NCI-H526 treated with DMSO at 0.1 percent for 48 hours (cell line): ENCODE data around the gene AGBL4.
A peak's percentile ranks its signal among the peaks of the same experiment; 100 is the strongest.

Experiments
- DNase-seq: peaks from one replicate; lab custom pipeline; 2025; lab: John Stamatoyannopoulos, UW

The AGBL4 gene

DNA sequence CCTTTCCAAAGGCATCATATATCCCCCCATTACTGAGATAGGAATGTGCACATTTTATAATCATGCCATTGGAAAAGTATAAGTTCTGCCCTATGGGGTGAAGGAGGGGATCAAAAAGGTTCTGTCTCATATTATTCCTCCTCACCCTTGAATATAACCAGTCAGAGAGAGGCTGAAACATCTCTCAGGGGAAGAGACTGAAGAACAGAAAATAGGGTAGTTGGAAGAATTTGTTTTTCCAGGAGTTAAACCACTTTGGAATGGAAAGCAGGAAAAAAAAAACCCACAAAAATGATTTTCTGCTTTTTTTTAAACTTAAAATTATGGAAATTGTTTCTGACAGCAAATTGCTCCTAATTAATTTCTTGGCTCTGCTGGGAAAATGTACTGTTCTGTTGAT, 1194.3 kb downstream of the AGBL4 start:
- no peak for DNase-seq

- DNase-seq: no peak
These were observed 1200.6 kb downstream of the AGBL4 start for GRCh38 chr1:48823168-48823567.

GRCh38 chr1:48820491-48820890, 1203.3 kb downstream of the AGBL4 start:
- no peak for DNase-seq

- DNase-seq: peak; percentile 3
These were observed 1206.1 kb downstream of the AGBL4 start for GRCh38 chr1:48817505-48818114.

DNA sequence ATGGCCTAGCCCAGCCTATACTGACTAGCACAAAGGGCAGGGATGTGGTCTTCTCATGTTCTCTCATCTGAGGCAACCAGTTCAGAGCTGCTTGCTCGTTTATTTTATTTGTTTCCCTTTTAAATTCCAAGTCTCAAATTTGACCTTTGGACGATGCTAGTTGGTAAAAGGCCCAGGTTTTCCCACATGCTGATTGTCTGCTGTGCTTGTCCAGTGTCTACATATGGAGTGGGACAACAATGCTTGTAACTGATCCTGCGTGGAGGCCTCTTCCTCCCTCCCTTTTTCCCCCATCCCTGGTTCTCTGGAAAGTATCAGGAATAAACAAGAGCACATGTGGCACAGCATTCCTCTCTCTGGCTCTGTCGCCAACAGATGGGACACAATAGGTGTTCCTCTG, 1213.0 kb downstream of the AGBL4 start:
- DNase-seq: no peak

GRCh38 chr1:48808496-48808895, 1215.3 kb downstream of the AGBL4 start:
- no peak for DNase-seq

- DNase-seq: no peak
These were observed 1216.0 kb downstream of the AGBL4 start for GRCh38 chr1:48807554-48808260.

DNA sequence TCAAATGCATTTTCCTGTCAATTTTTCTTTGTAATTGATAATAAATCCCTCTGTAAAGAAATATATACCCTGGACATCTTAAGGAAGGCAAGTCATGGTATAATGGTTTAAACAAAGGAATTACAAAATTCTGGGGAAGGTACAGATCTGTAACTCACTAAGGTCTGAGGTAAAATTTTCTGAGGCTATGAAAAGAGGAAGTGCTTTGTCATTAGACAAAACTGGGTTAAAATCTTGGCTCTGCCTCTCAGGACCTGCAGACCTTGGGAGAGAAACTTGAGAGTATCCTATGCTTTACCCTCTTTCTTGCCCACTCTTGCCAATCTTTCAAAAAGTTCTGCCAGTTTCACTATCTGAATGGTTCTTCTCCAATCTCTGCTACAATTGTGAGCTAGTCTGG, 1220.3 kb downstream of the AGBL4 start:
- no peak for DNase-seq

DNA sequence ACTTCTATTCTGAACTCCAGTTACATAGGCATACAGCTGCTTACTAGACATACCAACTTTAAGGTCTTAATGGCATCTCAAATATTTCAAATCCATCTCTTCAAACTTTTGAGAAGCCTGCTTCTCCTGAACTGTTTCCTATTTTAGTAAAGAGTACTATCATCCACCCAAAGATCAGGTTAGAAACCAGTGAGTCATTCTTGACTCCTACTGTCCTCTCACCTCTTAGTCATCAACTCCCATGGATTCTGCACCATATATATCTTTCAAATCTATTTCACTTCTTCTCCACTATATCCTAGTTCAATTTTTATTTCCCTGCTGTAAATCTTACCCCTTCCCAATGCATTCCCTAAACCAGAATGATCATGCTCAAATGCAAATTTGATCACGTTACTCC, 1228.9 kb downstream of the AGBL4 start:
- DNase-seq: no peak

DNA sequence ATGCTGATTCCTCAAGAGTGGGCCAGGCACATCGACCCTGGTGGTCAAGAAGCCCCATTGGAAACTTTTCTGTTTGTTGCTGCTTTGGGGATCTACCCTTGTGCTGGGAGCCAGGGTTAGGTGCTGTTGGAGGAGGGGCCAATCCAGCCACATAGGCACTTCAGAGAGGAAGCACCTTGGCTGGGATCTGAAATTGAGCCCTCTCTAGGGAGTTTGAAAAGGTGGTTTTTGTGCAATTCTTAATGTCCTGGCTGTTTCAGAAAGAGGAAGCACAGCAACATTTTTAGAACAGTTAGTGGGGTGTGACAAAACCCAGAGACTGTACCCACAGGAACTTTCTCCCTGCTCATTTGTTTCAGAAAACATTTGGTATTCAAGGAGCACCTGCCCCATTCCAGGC, 1229.9 kb downstream of the AGBL4 start:
- no peak for DNase-seq

- no peak for DNase-seq
These were observed 1230.8 kb downstream of the AGBL4 start for GRCh38 chr1:48792961-48793360.

GRCh38 chr1:48790397-48790796, 1233.4 kb downstream of the AGBL4 start:
- DNase-seq: no peak

DNA sequence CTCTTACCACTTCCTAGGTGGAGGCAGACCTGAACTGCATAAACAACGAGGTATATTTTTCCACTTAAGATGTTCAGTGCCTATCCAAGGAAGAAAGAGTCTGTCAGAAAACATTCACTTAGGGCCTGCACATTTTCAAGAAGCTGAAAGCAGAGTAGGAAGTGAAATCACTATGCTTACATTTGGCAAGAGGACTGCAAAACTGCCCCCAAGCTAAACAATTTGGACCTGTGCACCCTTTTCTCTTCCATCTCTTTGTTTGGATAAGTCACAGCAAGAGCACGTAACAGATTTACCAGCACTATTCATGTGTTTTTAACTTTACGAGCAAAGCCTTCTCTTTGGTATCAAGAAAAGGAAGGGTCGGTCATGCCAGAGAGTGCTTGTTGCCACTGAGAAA, 1233.9 kb downstream of the AGBL4 start:
- DNase-seq: no peak

DNA sequence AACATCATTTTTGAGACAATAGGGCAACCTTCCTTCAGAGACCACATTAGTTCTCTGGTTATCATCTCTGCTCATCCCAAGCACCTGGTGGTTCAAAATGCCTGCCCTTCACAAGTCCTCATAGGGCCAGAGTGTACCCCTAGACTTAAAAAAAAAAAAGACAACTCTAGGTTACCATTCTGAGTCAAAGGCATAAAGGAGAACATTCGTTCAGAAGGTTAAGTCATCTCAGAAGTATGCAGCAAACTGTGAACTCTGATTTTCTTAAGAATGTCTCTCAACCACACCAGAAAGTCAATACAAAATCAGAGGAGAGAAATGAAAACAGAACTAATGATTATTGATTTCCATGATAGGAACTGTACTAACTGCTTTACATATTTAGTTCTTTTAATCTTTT, 1237.9 kb downstream of the AGBL4 start:
- no peak for DNase-seq

DNA sequence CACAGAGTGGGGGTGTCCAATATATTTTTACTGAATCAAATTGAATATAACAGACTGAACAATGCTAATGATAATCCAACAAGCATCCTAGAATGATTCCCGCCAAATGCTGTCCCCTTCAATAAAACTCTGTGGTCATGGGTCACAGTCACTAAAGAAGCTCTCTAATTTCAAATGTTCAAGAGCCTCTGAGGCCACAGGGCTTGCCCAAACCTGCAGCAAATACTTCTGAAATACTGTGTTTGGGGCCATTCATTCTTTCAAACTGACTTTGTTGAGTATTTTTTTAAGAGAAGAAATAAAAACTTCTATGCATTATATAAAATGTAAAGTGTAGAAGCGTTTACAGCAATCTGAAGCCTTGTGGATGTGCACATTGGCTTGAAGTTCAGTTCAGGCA, 1239.5 kb downstream of the AGBL4 start:
- DNase-seq: no peak

DNA sequence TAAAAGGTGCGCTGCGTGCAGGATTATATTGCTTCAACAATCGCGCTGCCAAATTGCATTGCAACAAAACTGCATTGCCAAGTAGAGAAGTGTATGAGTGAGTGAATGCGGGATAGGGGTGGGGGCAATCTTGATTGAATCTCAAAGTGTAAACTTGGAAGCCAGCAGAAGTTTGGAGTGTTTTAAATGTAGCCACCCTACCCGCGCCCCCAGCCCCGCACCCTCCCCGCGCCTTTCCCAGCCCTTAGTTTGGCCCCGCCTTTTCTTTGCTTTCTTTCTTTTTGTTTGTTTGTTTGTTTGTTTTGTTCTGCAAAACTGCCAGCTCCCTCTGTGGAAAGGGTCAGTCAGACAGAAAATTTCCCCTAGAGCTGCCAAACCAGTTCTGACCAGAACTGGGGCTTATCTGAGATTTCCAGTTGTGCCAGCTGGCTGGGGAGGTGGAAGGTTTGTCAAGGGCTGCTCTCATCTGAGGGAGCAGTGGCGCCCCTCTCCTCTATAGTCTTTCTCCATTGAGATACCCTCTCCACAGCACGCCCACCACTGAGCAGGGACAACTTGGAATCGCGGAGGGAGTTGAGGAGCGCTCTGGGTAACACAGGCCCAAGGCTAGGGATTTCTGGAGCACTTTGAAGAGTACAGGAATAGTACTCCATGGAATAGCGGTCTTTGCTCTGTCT, 1246.4 kb downstream of the AGBL4 start:
- no peak for DNase-seq

- peak; percentile 31 for DNase-seq
These were observed 1247.1 kb downstream of the AGBL4 start, which contains the start of gene BEND5 for GRCh38 chr1:48776393-48777218. TSS of gene BEND5 (minus strand) at chr1:48776891. CDS start at chr1:48776831, 60 bp downstream.

GRCh38 chr1:48775831-48776392, 1247.8 kb downstream of the AGBL4 start:
- no peak for DNase-seq

DNA sequence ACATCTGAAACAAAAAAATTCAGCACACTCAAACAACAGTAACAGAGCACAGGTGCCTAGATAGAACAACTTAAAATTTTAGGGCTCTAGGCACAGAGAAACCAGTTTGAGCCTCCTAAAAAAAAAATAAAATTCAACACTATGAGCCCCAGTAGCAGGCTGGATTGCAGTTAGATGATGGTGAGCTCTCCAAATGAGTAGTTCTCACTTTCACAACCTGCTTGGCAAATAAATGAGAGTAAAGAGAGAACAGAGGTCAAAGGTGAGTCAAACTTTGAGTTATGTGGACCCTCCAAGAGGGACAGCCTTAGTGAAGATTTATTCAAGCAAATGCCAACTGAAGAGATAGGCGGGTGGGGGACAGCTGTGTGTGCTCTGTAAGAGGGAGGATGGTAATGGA, 1250.6 kb downstream of the AGBL4 start:
- no peak for DNase-seq

DNA sequence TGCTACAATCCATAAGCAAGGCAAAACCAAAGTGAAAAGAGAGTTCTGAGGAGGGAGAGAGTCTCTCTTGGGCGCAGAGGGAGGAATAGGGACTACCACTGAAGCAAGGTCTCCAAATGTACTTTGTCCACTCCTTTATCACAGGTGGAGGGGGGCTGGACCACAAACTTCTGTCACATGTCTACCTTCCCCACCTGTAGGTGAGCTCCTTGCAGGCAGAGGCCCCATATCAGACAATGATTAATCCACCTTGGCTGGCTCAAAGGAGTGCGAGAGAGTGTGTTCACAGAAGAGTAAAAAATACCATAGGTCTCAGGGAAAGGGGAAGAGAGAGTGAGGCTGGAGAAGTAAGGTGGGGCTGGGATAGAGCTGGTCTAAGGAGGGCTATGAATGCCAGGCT, 1251.5 kb downstream of the AGBL4 start:
- no peak for DNase-seq

DNA sequence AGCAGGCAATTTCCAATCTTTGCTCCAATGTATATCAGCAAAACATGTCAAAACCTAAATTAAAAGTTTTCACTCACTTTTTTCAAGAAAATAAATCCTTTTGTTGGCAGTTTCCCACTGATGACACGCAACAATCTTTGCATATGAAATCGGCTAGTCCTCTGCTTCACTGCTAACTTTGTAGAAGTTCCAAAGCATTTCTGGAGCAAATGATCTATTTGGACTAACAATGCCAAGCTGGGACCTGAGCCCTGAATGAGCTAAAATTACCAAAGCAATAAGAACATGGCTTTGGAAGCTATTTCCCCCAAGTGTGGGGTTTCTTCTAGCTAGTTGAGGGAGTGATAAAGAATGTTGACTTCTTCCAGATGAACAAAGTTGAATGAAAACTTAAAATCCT, 1252.2 kb downstream of the AGBL4 start:
- DNase-seq: no peak

DNA sequence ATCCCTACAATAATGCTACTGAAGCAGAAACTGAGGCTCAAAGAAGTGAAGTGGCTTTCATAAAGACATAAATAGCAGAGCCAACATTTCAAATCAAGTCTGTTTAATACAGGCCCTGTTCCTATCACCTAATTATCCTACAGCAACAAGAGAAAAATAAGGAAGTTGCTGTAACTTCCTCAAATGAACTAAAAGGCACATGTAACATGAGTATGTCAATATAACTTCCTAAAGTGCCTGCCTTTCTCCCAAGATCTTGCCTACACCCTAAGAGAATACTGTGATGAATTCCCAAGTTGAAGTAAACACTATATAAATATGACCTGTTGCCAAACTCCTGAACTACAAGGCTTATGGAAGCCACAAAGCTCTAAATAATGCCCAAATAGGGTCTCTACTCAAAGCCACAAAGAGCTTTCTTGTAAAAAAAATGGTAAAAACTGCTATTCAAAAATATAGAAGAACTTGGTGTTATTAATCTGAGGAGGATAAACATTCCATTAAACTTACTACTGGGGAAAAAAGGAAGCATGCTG, 1255.7 kb downstream of the AGBL4 start:
- DNase-seq: no peak
